Ishikawa (cell line): ENCODE data around the gene TLE3.

ENCODE experiments used
- CEBPB ChIP-seq: IDR thresholded peaks from 2 replicates; pipeline ENCODE4 v1.6.1; 2012
- CREB1 ChIP-seq: IDR thresholded peaks from 2 replicates; pipeline ENCODE4 v1.6.1; 2012; ENCODE audit warnings: low read depth
- EGR1 ChIP-seq: IDR thresholded peaks from 2 replicates; pipeline ENCODE4 v1.6.1; 2012
- EP300 ChIP-seq: IDR thresholded peaks from 2 replicates; pipeline ENCODE4 v1.6.1; 2012; ENCODE audit warnings: borderline replicate concordance
- FOXM1 ChIP-seq: IDR thresholded peaks from 2 replicates; pipeline ENCODE4 v1.6.1; 2012; ENCODE audit warnings: low read depth, borderline replicate concordance
- MAX ChIP-seq: IDR thresholded peaks from 2 replicates; pipeline ENCODE4 v1.6.1; 2012
- NFIC ChIP-seq: IDR thresholded peaks from 2 replicates; pipeline ENCODE4 v1.6.1; 2012
- RAD21 ChIP-seq: IDR thresholded peaks from 2 replicates; pipeline ENCODE4 v1.6.1; 2012; ENCODE audit warnings: low read depth
- REST ChIP-seq: IDR thresholded peaks from 2 replicates; pipeline ENCODE4 v1.6.1; 2012; ENCODE audit warnings: low read depth, mild to moderate bottlenecking
- TAF1 ChIP-seq: IDR thresholded peaks from 2 replicates; pipeline ENCODE4 v1.6.1; 2012; ENCODE audit warnings: low read depth, mild to moderate bottlenecking
- TCF12 ChIP-seq: IDR thresholded peaks from 2 replicates; pipeline ENCODE4 v1.6.1; 2012; ENCODE audit warnings: low read depth
- TEAD4 ChIP-seq: IDR thresholded peaks from 2 replicates; pipeline ENCODE4 v1.6.1; 2012
- USF1 ChIP-seq: IDR thresholded peaks from 2 replicates; pipeline ENCODE4 v1.6.1; 2012
- YY1 ChIP-seq: IDR thresholded peaks from 2 replicates; pipeline ENCODE4 v1.6.1; 2012; ENCODE audit warnings: low read depth
- ZBTB7A ChIP-seq: IDR thresholded peaks from 2 replicates; pipeline ENCODE4 v1.6.1; 2012; ENCODE audit warnings: low read depth

TLE3 gene

GRCh38 chr15:70120958-70121623 is 23.4 kb upstream of the TLE3 start:
- no peak for TF ChIP-seq CEBPB
- TF ChIP-seq EP300, result no peak
- no peak for TF ChIP-seq YY1
- TF ChIP-seq NFIC, result no peak
- TF ChIP-seq TCF12, result no peak
- no peak for TF ChIP-seq RAD21
- TF ChIP-seq EGR1, result no peak
- no peak for TF ChIP-seq USF1
- TF ChIP-seq TAF1, result no peak
- TF ChIP-seq ZBTB7A, result no peak
- no peak for TF ChIP-seq FOXM1
- TF ChIP-seq TEAD4, result no peak
- no peak for TF ChIP-seq REST
- TF ChIP-seq MAX, result no peak
- no peak for TF ChIP-seq CREB1

- TF ChIP-seq TAF1 (no peak), YY1 (no peak), RAD21 (no peak), EGR1 (no peak), USF1 (no peak), EP300 (no peak), CREB1 (no peak), NFIC (no peak), MAX (no peak), FOXM1 (no peak), REST (no peak), CEBPB (no peak), TCF12 (no peak), TEAD4 (no peak), ZBTB7A (no peak)
These were observed 22.3 kb upstream of the TLE3 start for GRCh38 chr15:70119911-70120508.

GRCh38 chr15:70118599-70118998 is 20.9 kb upstream of the TLE3 start:
- no peak for TF ChIP-seq NFIC

- no peak for TF ChIP-seq TEAD4
- no peak for TF ChIP-seq TCF12
- TF ChIP-seq ZBTB7A, result no peak
- no peak for TF ChIP-seq REST
These were observed 18.6 kb upstream of the TLE3 start for GRCh38 chr15:70116317-70116716.

GRCh38 chr15:70114221-70114620 is 16.5 kb upstream of the TLE3 start:
- no peak for TF ChIP-seq TCF12
- TF ChIP-seq EP300, result no peak
- TF ChIP-seq ZBTB7A, result no peak
- no peak for TF ChIP-seq TAF1
- TF ChIP-seq RAD21, result no peak
- no peak for TF ChIP-seq YY1
- TF ChIP-seq USF1, result no peak
